Brain microvascular endothelial cell (primary cell): ENCODE data around the gene LRRFIP1.

Source experiments
- DNase-seq: peaks from one replicate; pipeline ENCODE4 v3.0.0-alpha.2; 2020
- H3K27ac ChIP-seq: fragments of 250-450 bp; sonication (Bioruptor Pico); 2 replicates; pipeline ENCODE4 v1.5.1; 2020; ENCODE audit warnings: mild to moderate bottlenecking, moderate library complexity
- H3K27me3 ChIP-seq: fragments of 250-450 bp; sonication (Bioruptor Pico); replicated peaks from 2 replicates; pipeline ENCODE4 v1.5.1; 2020; ENCODE audit warnings: mild to moderate bottlenecking
- H3K36me3 ChIP-seq: fragments of 250-450 bp; sonication (Bioruptor Pico); replicated peaks from 2 replicates; pipeline ENCODE4 v1.5.1; 2020; ENCODE audit warnings: mild to moderate bottlenecking
- H3K4me3 ChIP-seq: 2 replicates; pipeline ENCODE4 v1.5.1; 2011; ENCODE audit warnings: low read depth, mild to moderate bottlenecking, control low read depth, low read length, moderate library complexity
- in situ Hi-C: cut with HindIII; loops from 2 replicates; pipeline ENCODE4 v1.10.0; 2017; ENCODE audit warnings: low sequenced_read_pairs, low pct_ligation_motif_present
- TF ChIP-seq, protein P1 (sequence below): IDR thresholded peaks from 2 replicates; pipeline ENCODE4 v1.5.1; 2011; ENCODE audit warnings: low read depth, mild to moderate bottlenecking, moderate library complexity, low read length, control low read depth, inconsistent platforms; ENCODE audit errors: missing control alignments

LRRFIP1 gene

DNA sequence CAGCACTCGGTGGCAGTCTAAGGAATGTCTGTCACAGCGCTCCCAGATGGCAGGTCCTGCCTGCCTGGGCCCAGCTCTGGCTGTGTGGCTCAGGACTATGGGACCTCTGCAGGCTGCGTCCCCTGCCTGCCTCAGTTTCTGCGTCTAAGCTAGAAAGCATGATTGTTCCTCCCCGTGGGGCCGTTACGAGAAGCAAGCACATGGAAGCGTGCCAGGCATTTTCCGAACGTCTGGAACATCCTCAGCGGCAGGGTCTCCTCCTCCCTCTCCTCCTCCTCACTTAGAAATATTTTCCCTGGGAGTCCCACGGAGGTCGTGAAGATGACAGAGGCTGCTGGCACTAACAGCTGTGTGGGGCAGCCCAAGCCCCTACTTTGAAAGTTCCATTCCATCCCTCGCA lies 43.3 kb downstream of the LRRFIP1 start:
- peak overlapping the region; percentile 84 for H3K27ac ChIP-seq

DNA sequence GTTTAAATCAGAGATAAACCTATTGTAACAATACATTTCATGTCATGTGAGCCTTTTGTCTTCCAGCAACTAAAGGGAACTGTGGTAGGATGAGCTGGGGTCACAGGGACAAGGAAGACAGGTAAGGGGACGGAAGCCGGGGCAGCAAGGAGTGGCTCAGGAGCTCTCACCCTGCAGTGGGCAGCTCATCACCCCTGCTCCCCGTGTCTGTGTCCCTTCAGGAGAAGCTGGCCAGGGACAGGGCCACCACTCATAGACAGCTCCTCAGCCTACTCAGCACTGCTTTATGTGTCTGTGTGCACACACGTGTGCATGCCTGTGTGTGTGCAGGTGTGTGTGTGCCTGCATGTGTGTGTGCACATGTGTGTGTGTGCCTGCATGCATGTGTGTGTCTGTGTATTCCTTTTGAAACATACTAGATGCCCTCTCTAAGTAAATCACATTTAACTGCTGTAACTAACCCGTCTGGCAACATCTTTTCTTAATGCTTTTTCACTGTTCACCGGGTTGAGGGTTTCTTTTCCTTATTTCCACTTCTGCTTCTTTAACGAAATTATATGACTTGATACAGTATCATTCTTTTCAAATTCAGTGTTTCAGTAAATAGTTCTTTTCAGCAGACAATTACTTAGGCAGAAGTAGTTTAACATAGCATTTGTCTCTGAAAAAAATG lies 44.2 kb downstream of the LRRFIP1 start:
- Histone ChIP-seq H3K27ac (no peak overlapping the region), H3K36me3 (no peaks in the 10 kb centered on the region), H3K4me3 (no peak overlapping the region), H3K27me3 (no peaks in the 10 kb centered on the region)
- DNase-seq: no peak
- TF ChIP-seq, protein P1, sequence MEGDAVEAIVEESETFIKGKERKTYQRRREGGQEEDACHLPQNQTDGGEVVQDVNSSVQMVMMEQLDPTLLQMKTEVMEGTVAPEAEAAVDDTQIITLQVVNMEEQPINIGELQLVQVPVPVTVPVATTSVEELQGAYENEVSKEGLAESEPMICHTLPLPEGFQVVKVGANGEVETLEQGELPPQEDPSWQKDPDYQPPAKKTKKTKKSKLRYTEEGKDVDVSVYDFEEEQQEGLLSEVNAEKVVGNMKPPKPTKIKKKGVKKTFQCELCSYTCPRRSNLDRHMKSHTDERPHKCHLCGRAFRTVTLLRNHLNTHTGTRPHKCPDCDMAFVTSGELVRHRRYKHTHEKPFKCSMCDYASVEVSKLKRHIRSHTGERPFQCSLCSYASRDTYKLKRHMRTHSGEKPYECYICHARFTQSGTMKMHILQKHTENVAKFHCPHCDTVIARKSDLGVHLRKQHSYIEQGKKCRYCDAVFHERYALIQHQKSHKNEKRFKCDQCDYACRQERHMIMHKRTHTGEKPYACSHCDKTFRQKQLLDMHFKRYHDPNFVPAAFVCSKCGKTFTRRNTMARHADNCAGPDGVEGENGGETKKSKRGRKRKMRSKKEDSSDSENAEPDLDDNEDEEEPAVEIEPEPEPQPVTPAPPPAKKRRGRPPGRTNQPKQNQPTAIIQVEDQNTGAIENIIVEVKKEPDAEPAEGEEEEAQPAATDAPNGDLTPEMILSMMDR: no peak
- in situ Hi-C loops: no loop called here

More for the DNA sequence above, 43.3 kb downstream of the LRRFIP1 start:
- H3K27me3 ChIP-seq: no peaks in the 10 kb centered on the region
- in situ Hi-C loops: no loop called here
- no peak for DNase-seq
- no peak overlapping the region for H3K4me3 ChIP-seq
- H3K36me3 ChIP-seq: no peaks in the 10 kb centered on the region
- TF ChIP-seq, protein P1: no peak

DNA sequence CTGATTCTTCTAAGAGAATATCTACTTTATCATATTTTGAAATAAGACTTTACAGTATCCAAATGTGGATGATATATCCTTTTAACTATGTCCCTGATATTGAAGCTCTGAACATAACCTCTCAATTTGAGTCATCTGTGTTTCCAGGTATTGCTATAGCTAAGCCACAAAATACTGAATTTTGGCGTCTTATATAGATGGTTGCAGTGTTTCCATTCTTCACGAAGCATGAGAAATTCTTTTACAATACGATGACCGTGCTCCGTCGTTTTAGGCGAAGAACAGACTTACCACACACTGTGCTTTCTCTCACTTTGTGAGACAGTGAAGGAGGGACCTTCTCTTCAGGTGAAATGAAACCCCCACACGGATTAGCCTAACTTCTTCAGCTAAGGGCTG lies 45.3 kb downstream of the LRRFIP1 start:
- Histone ChIP-seq H3K36me3 (no peaks in the 10 kb centered on the region), H3K27ac (no peak overlapping the region), H3K27me3 (no peaks in the 10 kb centered on the region), H3K4me3 (no peak overlapping the region)
- no peak for DNase-seq
- in situ Hi-C loops: no loop called here
- TF ChIP-seq, protein P1: no peak

- Histone ChIP-seq H3K4me3 (peak overlapping the region; percentile 47), H3K27me3 (no peaks in the 10 kb centered on the region), H3K27ac (peak overlapping the region; percentile 2), H3K36me3 (no peaks in the 10 kb centered on the region)
- in situ Hi-C loops: no loop called here
- DNase-seq: peak; percentile 55
- TF ChIP-seq, protein P1: peak; percentile 82
These were observed 46.0 kb downstream of the LRRFIP1 start for GRCh38 chr2:237673130-237674001.

DNA sequence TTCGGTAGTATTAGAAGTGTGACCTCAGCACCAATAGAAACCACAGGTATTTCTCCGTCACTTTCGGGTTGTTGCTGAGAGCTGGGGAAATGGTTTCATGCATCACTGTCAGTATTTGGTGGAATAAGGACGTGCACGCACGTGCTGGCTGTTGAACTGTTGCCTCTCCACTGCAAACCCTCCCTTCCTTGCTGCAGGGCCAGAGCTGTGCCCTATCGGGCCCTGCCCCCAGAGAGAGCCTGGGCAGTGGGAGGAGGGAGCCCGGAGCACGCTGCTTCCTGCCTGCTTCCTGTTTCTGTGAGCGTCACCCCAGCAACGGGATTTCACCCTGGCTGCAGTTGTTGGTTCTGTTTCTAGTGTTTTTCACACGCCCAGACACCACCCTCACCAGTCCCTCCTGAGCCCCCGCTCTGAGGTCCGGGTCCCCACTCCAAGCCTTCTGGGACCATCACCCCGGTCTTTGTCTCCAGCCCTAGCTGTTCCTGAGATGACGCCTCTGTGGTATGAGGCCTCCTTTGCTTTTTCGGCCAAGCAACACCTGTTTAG lies 47.4 kb downstream of the LRRFIP1 start:
- peak; percentile 82 for DNase-seq
- no peaks in the 10 kb centered on the region for H3K27me3 ChIP-seq

More for the DNA sequence above, 47.4 kb downstream of the LRRFIP1 start:
- peak overlapping the region; percentile 27 for H3K4me3 ChIP-seq
- TF ChIP-seq, protein P1: no peak
- no peaks in the 10 kb centered on the region for H3K36me3 ChIP-seq
- H3K27ac ChIP-seq: peak overlapping the region; percentile 81
- in situ Hi-C loops: no loop called here
